H1 (cell line): ENCODE measurements around the gene ITSN1.

Experiments used
- ATF3 ChIP-seq: IDR thresholded peaks from 2 replicates; pipeline ENCODE4 v1.6.1; 2011; ENCODE audit warnings: low read depth, mild to moderate bottlenecking, low read length; ENCODE audit not compliant: insufficient read depth
- CHD2 ChIP-seq: IDR thresholded peaks from 2 replicates; pipeline ENCODE4 v1.6.1; 2012; ENCODE audit warnings: low read length, improper control_type of control experiment
- CREB1 ChIP-seq: IDR thresholded peaks from 2 replicates; pipeline ENCODE4 v1.6.1; 2012; ENCODE audit warnings: inconsistent platforms
- CTCF ChIP-seq, 3 experiments: IDR thresholded peaks; 1 replicate in 2 of 3; 2 replicates in 1 of 3; pipeline versions ENCODE4 v1.5.1 to v1.6.1; 2011; ENCODE audit warnings: low read length in 3 of 3, mild to moderate bottlenecking in 3 of 3, inconsistent platforms in 2 of 3, low read depth in 1 of 3, moderate library complexity in 1 of 3; ENCODE audit not compliant: insufficient read depth in 1 of 3; ENCODE audit errors: control extremely low read depth in 1 of 3
- MAFK ChIP-seq: IDR thresholded peaks from 2 replicates; pipeline ENCODE4 v1.6.1; 2012; ENCODE audit warnings: low read depth, mild to moderate bottlenecking, improper control_type of control experiment, low read length
- POLR2AphosphoS5 ChIP-seq: IDR thresholded peaks from 2 replicates; pipeline ENCODE4 v1.6.1; 2011; ENCODE audit warnings: low read depth, low read length
- RFX5 ChIP-seq: IDR thresholded peaks from 2 replicates; pipeline ENCODE4 v1.6.1; 2011; ENCODE audit warnings: low read depth, low read length, improper control_type of control experiment, borderline replicate concordance
- RNF2 ChIP-seq: fragments of 200-900, 300-1000 bp; sonication (generic); IDR thresholded peaks from 2 replicates; pipeline ENCODE4 v1.7.1; 2016; ENCODE audit warnings: borderline replicate concordance, low read depth, mild to moderate bottlenecking, antibody characterized with exemption, low read length; ENCODE audit not compliant: poor library complexity, severe bottlenecking; ENCODE audit errors: missing control alignments
- YY1 ChIP-seq: IDR thresholded peaks from 2 replicates; pipeline ENCODE4 v1.6.1; 2011; ENCODE audit warnings: low read depth, mild to moderate bottlenecking, low read length

GRCh38 chr21:33750017-33750416 lies 107.7 kb downstream of the ITSN1 start:
- no peak for TF ChIP-seq CREB1
- TF ChIP-seq YY1 = no peak
- TF ChIP-seq MAFK = no peak
- no peak for TF ChIP-seq CTCF (IDR thresholded peaks at IDR 0.05; ENCODE audit: control extremely low read depth in 1 of 3, insufficient read depth in 1 of 3, low read depth in 1 of 3, low read length in 3 of 3)
- TF ChIP-seq POLR2AphosphoS5 = no peak
- no peak for TF ChIP-seq CHD2
- no peak for TF ChIP-seq RFX5
- TF ChIP-seq RNF2 = no peak
- TF ChIP-seq ATF3 = no peak
